HG03196 (cell line): ENCODE results near the gene PRB3.

Experiments
- ATAC-seq: cut with Tn5 transposase; IDR thresholded peaks from one replicate; pipeline ENCODE4 v1.9.1; 2021; ENCODE audit not compliant: unreplicated experiment

Gene PRB3

GRCh38 chr12:11269607-11270006, at the start of gene PRB3:
PRB3 (minus strand) TSS chr12:11269707; CDS start chr12:11269669, 38 bp downstream.
- no peak for ATAC-seq

DNA sequence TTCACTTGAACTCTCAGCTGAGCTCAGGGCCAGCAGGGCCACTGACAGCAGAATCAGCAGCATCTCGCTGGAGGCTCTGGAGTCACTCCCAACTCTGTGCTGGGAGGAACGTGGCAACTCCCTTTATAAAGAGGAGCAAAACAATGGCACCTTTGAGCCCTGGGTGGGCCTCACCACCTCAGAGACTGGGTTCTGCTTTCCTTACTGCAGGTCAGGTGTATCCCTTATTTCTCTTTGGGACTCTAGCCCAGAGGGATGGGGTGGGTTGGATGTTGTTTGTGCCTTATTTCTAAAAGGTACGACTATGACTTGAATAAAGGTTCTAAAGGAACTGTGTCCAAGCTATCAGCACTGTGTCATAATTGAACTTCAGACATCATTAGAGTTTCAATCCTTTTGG, 40.8 kb upstream of the PRB3 start, which contains the start of gene PRB4:
Gene PRB4, minus strand, starts transcription at position 101 of the 400 bp plus-strand sequence. Its CDS starts 38 bp downstream, at position 63.
- no peak for ATAC-seq

GRCh38 chr12:11307143-11307542, 37.6 kb upstream of the PRB3 start:
- ATAC-seq: no peak

DNA sequence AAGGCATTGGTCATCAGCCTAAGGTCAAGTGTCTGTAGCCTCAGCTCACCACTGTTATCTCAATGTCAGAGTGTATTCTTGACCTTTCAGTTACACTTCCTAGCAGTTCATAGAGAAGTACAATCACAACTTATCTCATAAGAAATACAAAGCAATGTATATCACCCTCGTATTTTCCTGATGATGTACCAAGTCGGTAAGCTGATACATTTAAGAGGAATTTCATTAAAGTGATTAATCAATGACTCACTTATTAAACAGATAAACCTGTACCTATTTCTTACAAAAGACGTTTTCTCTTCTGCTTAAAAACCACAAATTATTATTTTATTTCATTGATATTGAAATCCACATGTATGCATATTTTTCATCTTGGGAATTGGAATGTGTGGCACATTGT, 3.9 kb upstream of the PRB3 start:
- no peak for ATAC-seq

- ATAC-seq: no peak
These were observed 5.0 kb downstream of the PRB3 start for GRCh38 chr12:11264501-11264900.

DNA sequence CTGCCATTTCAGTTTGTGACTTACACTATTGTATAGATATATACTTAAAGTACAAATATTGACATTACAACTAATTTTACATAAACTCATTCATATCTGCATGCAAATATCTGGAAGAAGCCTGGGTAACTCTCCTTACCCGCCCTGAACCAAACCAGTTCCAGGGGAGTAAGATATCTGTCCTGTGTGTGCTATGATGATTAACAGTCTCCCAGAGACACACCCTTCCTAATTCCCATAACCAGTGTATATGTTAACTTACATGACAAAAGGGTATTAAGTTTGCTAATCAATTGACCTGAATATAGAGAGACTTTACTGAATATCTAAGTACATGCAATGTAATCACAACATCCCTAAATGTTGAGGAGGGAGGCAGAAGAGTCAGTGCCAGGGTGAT, 23.0 kb downstream of the PRB3 start:
- no peak for ATAC-seq

GRCh38 chr12:11242656-11243055, 26.9 kb downstream of the PRB3 start:
- ATAC-seq: no peak

DNA sequence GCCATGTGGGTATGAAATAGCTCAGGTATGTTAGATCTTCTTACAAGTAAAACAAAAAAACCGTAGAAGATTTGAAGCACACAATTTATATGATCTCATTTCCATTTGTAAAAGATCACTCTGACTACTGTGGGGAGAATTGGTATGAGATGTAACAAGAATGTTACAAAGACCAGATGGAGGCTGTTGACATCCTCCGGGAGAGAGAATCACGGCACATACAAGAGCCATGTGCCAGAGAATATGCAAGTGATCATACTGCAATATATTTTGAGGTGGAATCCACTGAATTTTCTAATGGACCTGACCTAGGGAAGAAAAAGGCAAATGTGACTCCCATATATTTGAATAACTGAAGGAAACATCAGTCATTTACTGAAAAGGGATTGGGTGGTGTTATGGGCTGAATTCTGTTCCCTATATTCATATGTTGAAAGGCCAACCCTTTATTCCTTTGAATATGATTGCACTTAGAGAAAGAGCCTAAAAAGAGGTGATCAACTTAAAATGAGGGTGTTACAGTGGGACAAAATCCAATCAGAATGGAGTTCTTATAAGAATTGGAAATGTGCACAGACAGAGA, 29.1 kb downstream of the PRB3 start:
- ATAC-seq: no peak

GRCh38 chr12:11238275-11238674, 31.2 kb downstream of the PRB3 start:
- ATAC-seq: no peak

DNA sequence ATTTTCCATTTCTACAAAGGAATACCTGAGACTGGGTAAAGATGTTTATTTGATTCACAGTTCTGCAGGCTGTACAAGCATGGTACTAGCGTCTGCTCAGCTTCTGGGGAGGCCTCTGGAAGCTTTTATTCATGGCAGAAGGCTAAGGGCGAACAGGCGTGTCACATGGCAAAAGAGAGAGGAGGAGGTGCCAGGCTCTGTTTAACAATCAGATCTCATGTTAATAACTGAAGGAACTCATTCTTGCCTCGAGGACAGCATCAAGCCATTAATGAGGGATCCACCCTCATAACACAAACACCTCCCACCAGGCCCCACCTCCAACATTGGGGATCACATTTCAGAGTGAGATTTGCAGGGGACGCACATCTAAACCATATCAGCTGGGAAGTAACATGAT, 36.0 kb downstream of the PRB3 start:
- no peak for ATAC-seq

DNA sequence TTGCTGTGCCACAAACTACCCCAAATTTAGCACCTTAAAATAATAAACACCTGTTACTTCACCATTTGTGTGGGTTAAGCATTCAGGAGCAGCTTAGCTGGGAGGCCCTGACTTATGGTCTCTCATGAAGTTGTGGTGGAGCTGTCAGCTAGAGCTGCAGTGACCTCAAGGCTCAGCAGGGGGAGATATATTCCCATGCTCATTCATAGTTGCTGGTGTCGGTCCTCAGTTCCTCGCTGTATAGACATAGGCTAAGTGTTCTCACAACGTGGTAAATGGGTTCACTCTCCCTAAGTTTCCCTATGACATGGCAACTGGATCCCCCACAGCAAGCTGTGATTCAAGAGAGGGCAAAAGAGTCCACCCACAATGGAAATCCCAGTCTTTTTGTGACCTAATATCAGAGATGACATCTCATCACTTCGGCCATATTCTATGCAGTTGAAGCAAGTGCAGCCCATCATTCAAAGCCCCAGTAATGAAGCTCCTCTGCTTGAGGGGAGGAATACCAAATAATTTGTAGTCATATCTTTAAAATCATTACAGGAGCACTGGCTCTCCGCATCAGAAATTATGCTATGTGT, 41.1 kb downstream of the PRB3 start:
- ATAC-seq: no peak

DNA sequence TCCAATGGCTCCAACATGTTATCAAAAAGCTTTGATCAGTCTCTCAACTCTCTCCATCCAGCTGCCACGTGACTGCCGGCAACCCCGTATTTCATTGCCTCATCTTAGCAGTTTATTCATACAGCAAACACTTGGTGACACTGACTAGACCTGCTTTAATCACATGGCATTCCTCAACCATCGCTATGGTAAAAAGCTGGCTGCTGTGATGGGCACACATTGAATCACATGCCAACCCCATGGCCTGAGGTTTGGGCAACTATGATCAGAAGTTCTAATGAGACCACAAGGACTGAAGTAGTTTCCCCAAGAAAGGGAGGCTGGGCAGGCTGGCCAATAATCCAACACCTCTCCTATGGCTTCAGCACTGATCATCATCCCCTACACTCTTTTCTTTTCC, 42.1 kb downstream of the PRB3 start:
- ATAC-seq: no peak
